Loucy (cell line): Measurements from ENCODE around the gene C5AR2.

ENCODE experiments used
- H2AFZ ChIP-seq: fragments of 200-600 bp; sonication (generic); 2 replicates; pipeline ENCODE4 v1.6.0; 2016; ENCODE audit warnings: antibody characterized with exemption, mild to moderate bottlenecking, low read length, moderate library complexity
- H3F3A ChIP-seq: fragments of 200-600 bp; 2 replicates; pipeline ENCODE4 v1.6.0; 2016; ENCODE audit warnings: antibody characterized with exemption, low read depth, mild to moderate bottlenecking
- H3K27me3 ChIP-seq: fragments of 200-600 bp; sonication (generic); 2 replicates; pipeline ENCODE4 v1.6.1; 2014; ENCODE audit warnings: low read length, mild to moderate bottlenecking; ENCODE audit not compliant: insufficient read depth, poor library complexity, severe bottlenecking
- H3K36me3 ChIP-seq: fragments of 200-600 bp; sonication (generic); 2 replicates; pipeline ENCODE4 v1.6.1; 2016; ENCODE audit warnings: low read length; ENCODE audit not compliant: insufficient read depth
- H3K4me1 ChIP-seq: fragments of 200-600 bp; sonication (generic); 2 replicates; pipeline ENCODE4 v1.5.1; 2014; ENCODE audit warnings: low read length, mild to moderate bottlenecking; ENCODE audit not compliant: insufficient read depth, poor library complexity, severe bottlenecking
- H3K4me2 ChIP-seq: fragments of 200-600 bp; sonication (generic); 2 replicates; pipeline ENCODE4 v1.6.0; 2014; ENCODE audit warnings: antibody characterized with exemption, low read length, low read depth, mild to moderate bottlenecking; ENCODE audit not compliant: poor library complexity, severe bottlenecking
- H3K4me3 ChIP-seq: fragments of 200-600 bp; sonication (generic); 2 replicates; pipeline ENCODE4 v1.5.1; 2014; ENCODE audit warnings: low read length, mild to moderate bottlenecking, mixed read lengths; ENCODE audit not compliant: poor library complexity, severe bottlenecking
- H3K79me2 ChIP-seq: fragments of 200-600 bp; sonication (generic); 2 replicates; pipeline ENCODE4 v1.6.1; 2014; ENCODE audit warnings: low read length; ENCODE audit not compliant: insufficient read depth
- H3K9ac ChIP-seq: fragments of 200-600 bp; sonication (generic); 2 replicates; pipeline ENCODE4 v1.6.0; 2014; ENCODE audit warnings: mild to moderate bottlenecking, low read depth, low read length, moderate library complexity; ENCODE audit not compliant: poor library complexity, severe bottlenecking
- H3K9me2 ChIP-seq: fragments of 200-600 bp; sonication (generic); replicated peaks from 2 replicates; pipeline ENCODE4 v1.6.1; 2016; ENCODE audit warnings: low read depth, low read length, mixed read lengths
- H3K9me3 ChIP-seq: fragments of 200-600 bp; sonication (generic); 2 replicates; pipeline ENCODE4 v1.6.1; 2014; ENCODE audit warnings: mild to moderate bottlenecking, antibody characterized with exemption, low read length, low read depth; ENCODE audit not compliant: insufficient read depth
- H4K20me1 ChIP-seq: fragments of 200-600 bp; sonication (generic); 2 replicates; pipeline ENCODE4 v1.6.0; 2014; ENCODE audit warnings: antibody characterized with exemption, low read length, mild to moderate bottlenecking; ENCODE audit not compliant: insufficient read depth, poor library complexity, severe bottlenecking
- CTCF ChIP-seq: fragments of 200-600 bp; sonication (generic); conservative IDR thresholded peaks from 2 replicates; pipeline ENCODE4 v1.5.1; 2014; ENCODE audit warnings: mild to moderate bottlenecking, antibody characterized with exemption, low read length
- EZH2phosphoT487 ChIP-seq: fragments of 200-600 bp; IDR thresholded peaks from 2 replicates; pipeline ENCODE4 v1.6.1; 2018; ENCODE audit warnings: antibody characterized with exemption, mild to moderate bottlenecking, moderate library complexity, borderline replicate concordance

The C5AR2 gene

GRCh38 chr19:47339196-47339880, 7.4 kb downstream of the C5AR2 start:
- H3K4me2 ChIP-seq, result no peak overlapping the region
- H3K36me3 ChIP-seq, result no peaks in the 10 kb centered on the region
- no peaks in the 10 kb centered on the region for H3K27me3 ChIP-seq
- no peaks in the 10 kb centered on the region for H3K79me2 ChIP-seq
- no peaks in the 10 kb centered on the region for H3K9me3 ChIP-seq
- no peak overlapping the region for H3K4me3 ChIP-seq
- no peaks in the 10 kb centered on the region for H3F3A ChIP-seq
- H3K9me2 ChIP-seq, result no peaks in the 10 kb centered on the region
- H3K9ac ChIP-seq, result no peak overlapping the region
- no peak overlapping the region for H2AFZ ChIP-seq
- TF ChIP-seq CTCF (no peak), EZH2phosphoT487 (no peak)
- H4K20me1 ChIP-seq, result no peaks in the 10 kb centered on the region
- peaks cover 8% of the 10 kb centered on the region for H3K4me1 ChIP-seq

- Histone ChIP-seq H3K27me3 (no peaks in the 10 kb centered on the region), H3K4me3 (no peak overlapping the region), H3K36me3 (no peaks in the 10 kb centered on the region), H3K79me2 (no peaks in the 10 kb centered on the region), H3K4me1 (peaks cover 8% of the 10 kb centered on the region), H4K20me1 (no peaks in the 10 kb centered on the region), H3K9me3 (no peaks in the 10 kb centered on the region), H2AFZ (no peak overlapping the region), H3F3A (no peaks in the 10 kb centered on the region), H3K9ac (no peak overlapping the region), H3K4me2 (no peak overlapping the region), H3K9me2 (no peaks in the 10 kb centered on the region)
- TF ChIP-seq EZH2phosphoT487, result no peak
- no peak for TF ChIP-seq CTCF
Measured at GRCh38 chr19:47340477-47341208, 8.7 kb downstream of the C5AR2 start.

GRCh38 chr19:47341734-47342133, 9.8 kb downstream of the C5AR2 start:
- no peaks in the 10 kb centered on the region for H4K20me1 ChIP-seq
- H3F3A ChIP-seq, result no peaks in the 10 kb centered on the region
- no peaks in the 10 kb centered on the region for H3K9me2 ChIP-seq
- no peak overlapping the region for H3K9ac ChIP-seq
- H3K4me3 ChIP-seq, result no peak overlapping the region
- no peaks in the 10 kb centered on the region for H3K9me3 ChIP-seq
- H3K36me3 ChIP-seq, result no peaks in the 10 kb centered on the region
- no peak overlapping the region for H2AFZ ChIP-seq
- no peaks in the 10 kb centered on the region for H3K79me2 ChIP-seq
- no peak overlapping the region for H3K4me2 ChIP-seq
- TF ChIP-seq EZH2phosphoT487 (no peak), CTCF (no peak)
- no peaks in the 10 kb centered on the region for H3K27me3 ChIP-seq
- peaks cover 4% of the 10 kb centered on the region for H3K4me1 ChIP-seq
